WTC11 (cell line): ENCODE measurements around the gene CARD9.

ENCODE experiments used
- ELF4 ChIP-seq: sonication (generic); formaldehyde crosslinking; IDR thresholded peaks from 2 replicates; pipeline ENCODE4 v1.8.1; 2022; ENCODE audit warnings: low read depth, mild to moderate bottlenecking, moderate library complexity, missing genetic modification reagents
- JAZF1 ChIP-seq: fragments of 250-450 bp; sonication (Bioruptor Pico); IDR thresholded peaks from 2 replicates; pipeline ENCODE4 v1.9.0; 2021; ENCODE audit warnings: moderate library complexity, mild to moderate bottlenecking, inconsistent platforms
- TEAD4 ChIP-seq: sonication (generic); formaldehyde crosslinking; IDR thresholded peaks from 2 replicates; pipeline ENCODE4 v1.8.0; 2022; ENCODE audit warnings: mild to moderate bottlenecking, missing genetic modification reagents
- ZNF232 ChIP-seq: sonication (generic); formaldehyde crosslinking; IDR thresholded peaks from 2 replicates; pipeline ENCODE4 v1.8.0; 2022; ENCODE audit warnings: mild to moderate bottlenecking, missing genetic modification reagents
- TF ChIP-seq, protein P1 (sequence below): sonication (generic); formaldehyde crosslinking; IDR thresholded peaks from 2 replicates; pipeline ENCODE4 v1.8.0; 2022; ENCODE audit warnings: mild to moderate bottlenecking, missing genetic modification reagents
- TF ChIP-seq, protein P2 (sequence below): fragments of 200-600 bp; IDR thresholded peaks from 2 replicates; pipeline ENCODE4 v1.8.0; 2022; ENCODE audit warnings: antibody characterized with exemption
- TF ChIP-seq, protein P3 (sequence below): fragments of 250-450 bp; sonication (Bioruptor Pico); IDR thresholded peaks from 2 replicates; pipeline ENCODE4 v2.1.2; 2022; ENCODE audit warnings: mild to moderate bottlenecking, moderate library complexity
- TF ChIP-seq, protein P4 (sequence below): sonication (generic); formaldehyde crosslinking; IDR thresholded peaks from 2 replicates; pipeline ENCODE4 v1.8.1; 2022; ENCODE audit warnings: low read depth, missing genetic modification reagents, borderline replicate concordance

DNA sequence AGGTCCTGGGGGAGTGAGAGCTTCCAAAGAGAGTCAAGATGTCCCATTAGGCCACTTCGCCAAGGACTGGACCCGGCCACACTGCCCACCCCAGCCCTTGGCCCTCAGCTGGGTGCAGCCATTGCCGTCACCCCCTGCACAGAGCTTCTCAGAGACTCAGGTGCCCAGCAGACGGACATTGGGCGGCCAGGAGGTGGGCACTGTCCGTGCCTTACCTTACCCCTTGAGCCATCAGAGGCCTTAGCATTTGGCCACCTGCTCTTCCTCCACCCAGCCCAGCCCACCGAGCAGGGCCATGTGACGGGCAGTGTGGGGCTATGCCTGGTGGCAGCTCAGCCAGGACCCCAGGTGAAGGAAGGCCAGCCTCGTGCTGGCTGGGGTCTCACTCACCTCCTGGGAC, 6.6 kb downstream of the CARD9 start:
- TF ChIP-seq JAZF1 (no peak), TEAD4 (CRISPR knock-in tag) (no peak), ZNF232 (CRISPR knock-in tag) (no peak), ELF4 (CRISPR knock-in tag) (no peak)
- TF ChIP-seq, protein P1, sequence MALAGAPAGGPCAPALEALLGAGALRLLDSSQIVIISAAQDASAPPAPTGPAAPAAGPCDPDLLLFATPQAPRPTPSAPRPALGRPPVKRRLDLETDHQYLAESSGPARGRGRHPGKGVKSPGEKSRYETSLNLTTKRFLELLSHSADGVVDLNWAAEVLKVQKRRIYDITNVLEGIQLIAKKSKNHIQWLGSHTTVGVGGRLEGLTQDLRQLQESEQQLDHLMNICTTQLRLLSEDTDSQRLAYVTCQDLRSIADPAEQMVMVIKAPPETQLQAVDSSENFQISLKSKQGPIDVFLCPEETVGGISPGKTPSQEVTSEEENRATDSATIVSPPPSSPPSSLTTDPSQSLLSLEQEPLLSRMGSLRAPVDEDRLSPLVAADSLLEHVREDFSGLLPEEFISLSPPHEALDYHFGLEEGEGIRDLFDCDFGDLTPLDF (CRISPR knock-in tag) = no peak
- TF ChIP-seq, protein P2, sequence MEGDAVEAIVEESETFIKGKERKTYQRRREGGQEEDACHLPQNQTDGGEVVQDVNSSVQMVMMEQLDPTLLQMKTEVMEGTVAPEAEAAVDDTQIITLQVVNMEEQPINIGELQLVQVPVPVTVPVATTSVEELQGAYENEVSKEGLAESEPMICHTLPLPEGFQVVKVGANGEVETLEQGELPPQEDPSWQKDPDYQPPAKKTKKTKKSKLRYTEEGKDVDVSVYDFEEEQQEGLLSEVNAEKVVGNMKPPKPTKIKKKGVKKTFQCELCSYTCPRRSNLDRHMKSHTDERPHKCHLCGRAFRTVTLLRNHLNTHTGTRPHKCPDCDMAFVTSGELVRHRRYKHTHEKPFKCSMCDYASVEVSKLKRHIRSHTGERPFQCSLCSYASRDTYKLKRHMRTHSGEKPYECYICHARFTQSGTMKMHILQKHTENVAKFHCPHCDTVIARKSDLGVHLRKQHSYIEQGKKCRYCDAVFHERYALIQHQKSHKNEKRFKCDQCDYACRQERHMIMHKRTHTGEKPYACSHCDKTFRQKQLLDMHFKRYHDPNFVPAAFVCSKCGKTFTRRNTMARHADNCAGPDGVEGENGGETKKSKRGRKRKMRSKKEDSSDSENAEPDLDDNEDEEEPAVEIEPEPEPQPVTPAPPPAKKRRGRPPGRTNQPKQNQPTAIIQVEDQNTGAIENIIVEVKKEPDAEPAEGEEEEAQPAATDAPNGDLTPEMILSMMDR = no peak
- TF ChIP-seq, protein P3, sequence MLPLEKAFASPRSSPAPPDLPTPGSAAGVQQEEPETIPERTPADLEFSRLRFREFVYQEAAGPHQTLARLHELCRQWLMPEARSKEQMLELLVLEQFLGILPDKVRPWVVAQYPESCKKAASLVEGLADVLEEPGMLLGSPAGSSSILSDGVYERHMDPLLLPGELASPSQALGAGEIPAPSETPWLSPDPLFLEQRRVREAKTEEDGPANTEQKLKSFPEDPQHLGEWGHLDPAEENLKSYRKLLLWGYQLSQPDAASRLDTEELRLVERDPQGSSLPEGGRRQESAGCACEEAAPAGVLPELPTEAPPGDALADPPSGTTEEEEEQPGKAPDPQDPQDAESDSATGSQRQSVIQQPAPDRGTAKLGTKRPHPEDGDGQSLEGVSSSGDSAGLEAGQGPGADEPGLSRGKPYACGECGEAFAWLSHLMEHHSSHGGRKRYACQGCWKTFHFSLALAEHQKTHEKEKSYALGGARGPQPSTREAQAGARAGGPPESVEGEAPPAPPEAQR (CRISPR knock-in tag) = no peak
- TF ChIP-seq, protein P4, sequence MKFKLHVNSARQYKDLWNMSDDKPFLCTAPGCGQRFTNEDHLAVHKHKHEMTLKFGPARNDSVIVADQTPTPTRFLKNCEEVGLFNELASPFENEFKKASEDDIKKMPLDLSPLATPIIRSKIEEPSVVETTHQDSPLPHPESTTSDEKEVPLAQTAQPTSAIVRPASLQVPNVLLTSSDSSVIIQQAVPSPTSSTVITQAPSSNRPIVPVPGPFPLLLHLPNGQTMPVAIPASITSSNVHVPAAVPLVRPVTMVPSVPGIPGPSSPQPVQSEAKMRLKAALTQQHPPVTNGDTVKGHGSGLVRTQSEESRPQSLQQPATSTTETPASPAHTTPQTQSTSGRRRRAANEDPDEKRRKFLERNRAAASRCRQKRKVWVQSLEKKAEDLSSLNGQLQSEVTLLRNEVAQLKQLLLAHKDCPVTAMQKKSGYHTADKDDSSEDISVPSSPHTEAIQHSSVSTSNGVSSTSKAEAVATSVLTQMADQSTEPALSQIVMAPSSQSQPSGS (CRISPR knock-in tag) = no peak
